BE2C (cell line): Measurements from ENCODE around the gene CD5L.

Source experiments
- DNase-seq: peaks from one replicate; pipeline ENCODE4 v3.0.0-alpha.2; 2020
- H3K27me3 ChIP-seq: fragments of 250-450 bp; sonication (Bioruptor Pico); 2 replicates; pipeline ENCODE4 v1.5.1; 2020; ENCODE audit warnings: mild to moderate bottlenecking
- H3K36me3 ChIP-seq: fragments of 250-450 bp; sonication (Bioruptor Pico); 2 replicates; pipeline ENCODE4 v1.5.1; 2020; ENCODE audit warnings: mild to moderate bottlenecking
- H3K4me1 ChIP-seq: fragments of 250-450 bp; sonication (Bioruptor Pico); 2 replicates; pipeline ENCODE4 v1.5.1; 2020
- H3K4me3 ChIP-seq: 2 replicates; pipeline ENCODE4 v1.5.1; 2011; ENCODE audit warnings: low read depth, low read length
- H3K9me3 ChIP-seq: fragments of 250-450 bp; sonication (Bioruptor Pico); 2 replicates; pipeline ENCODE4 v1.5.1; 2020
- TF ChIP-seq, protein P1 (sequence below): IDR thresholded peaks from 2 replicates; pipeline ENCODE4 v1.5.1; 2012; ENCODE audit warnings: mild to moderate bottlenecking, low read depth, low read length

Gene CD5L

DNA sequence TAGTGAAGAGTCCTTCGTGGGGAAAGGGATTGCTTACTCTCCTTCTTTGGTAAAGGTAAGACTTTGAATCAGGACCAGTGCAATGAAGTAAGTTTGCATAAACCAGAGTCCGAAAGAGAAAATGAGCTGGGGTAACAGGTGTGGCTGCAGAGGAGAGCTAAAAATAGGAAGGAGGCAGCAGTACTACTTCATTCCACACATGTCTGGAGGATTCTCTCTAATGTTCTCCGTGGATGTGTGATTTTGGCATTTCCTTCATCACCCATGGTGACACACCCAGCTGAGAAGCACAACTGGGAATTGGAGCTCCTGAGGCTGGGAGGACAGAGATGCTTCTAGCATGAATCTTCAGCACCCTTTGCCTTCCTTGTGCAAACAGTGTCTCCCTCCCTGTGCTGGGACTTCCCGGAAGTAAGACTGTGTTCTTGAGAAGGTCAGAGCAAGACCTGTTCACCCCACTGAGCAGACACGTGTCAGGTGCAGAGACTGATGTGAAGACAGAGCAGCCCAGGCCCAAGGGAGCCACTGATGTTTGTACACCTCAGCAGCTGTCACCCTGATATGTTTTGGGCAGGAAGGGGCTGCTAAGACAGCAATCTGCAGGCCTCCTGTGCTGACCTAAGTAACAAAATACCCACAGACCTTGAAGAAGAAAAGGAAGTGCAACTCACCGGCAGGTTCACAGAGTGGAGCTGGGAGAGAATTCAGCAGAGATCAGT is 35.0 kb downstream of the CD5L start:
- no peaks in the 10 kb centered on the region for H3K9me3 ChIP-seq
- no peak for DNase-seq
- no peaks in the 10 kb centered on the region for H3K4me1 ChIP-seq
- no peaks in the 10 kb centered on the region for H3K27me3 ChIP-seq
- TF ChIP-seq, protein P1, sequence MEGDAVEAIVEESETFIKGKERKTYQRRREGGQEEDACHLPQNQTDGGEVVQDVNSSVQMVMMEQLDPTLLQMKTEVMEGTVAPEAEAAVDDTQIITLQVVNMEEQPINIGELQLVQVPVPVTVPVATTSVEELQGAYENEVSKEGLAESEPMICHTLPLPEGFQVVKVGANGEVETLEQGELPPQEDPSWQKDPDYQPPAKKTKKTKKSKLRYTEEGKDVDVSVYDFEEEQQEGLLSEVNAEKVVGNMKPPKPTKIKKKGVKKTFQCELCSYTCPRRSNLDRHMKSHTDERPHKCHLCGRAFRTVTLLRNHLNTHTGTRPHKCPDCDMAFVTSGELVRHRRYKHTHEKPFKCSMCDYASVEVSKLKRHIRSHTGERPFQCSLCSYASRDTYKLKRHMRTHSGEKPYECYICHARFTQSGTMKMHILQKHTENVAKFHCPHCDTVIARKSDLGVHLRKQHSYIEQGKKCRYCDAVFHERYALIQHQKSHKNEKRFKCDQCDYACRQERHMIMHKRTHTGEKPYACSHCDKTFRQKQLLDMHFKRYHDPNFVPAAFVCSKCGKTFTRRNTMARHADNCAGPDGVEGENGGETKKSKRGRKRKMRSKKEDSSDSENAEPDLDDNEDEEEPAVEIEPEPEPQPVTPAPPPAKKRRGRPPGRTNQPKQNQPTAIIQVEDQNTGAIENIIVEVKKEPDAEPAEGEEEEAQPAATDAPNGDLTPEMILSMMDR = no peak
- no peak overlapping the region for H3K4me3 ChIP-seq
- H3K36me3 ChIP-seq = no peaks in the 10 kb centered on the region

DNA sequence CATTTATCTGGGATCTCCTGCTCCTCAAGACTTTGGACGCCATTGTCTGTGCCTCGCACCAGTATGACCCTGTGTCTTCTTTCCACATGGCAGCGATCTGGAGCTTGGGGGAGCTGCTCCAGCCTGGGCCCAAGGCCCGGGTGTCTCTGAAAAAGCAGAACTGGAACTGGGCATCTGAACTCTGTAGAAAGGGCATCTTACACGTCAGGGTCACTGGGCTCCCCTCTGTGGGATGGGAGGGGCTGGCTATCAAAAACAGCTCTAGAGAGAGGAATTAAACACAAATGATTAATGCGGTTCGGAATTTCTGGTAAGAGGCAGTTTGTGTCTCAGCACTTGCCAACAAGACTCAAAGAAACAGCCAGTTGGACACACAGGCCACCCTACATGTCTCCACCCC is 37.8 kb downstream of the CD5L start:
- DNase-seq = no peak
- H3K4me1 ChIP-seq = no peaks in the 10 kb centered on the region
- H3K36me3 ChIP-seq = no peaks in the 10 kb centered on the region
- no peaks in the 10 kb centered on the region for H3K27me3 ChIP-seq
- TF ChIP-seq, protein P1 = no peak
- H3K4me3 ChIP-seq = no peak overlapping the region
- H3K9me3 ChIP-seq = no peaks in the 10 kb centered on the region

DNA sequence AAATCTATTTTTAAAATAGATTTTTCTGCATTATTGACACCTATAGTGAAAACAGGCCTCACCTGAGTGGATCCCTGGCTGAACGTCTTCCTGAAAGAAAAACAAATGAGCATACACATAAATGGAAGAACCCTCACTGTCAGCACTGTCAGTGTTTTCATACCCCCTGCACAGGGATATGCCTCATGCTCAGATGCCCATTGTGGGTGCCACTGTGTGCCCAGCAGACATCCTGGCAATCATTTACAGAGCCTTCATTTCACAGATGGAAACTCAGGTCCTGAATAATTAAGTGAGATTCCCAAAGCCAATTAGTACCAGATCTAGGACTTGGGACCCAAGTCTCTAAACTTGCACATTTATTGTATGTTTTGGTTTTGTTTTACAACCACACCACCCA is 41.6 kb downstream of the CD5L start:
- no peaks in the 10 kb centered on the region for H3K27me3 ChIP-seq
- no peak overlapping the region for H3K4me3 ChIP-seq
- no peak for DNase-seq
- no peaks in the 10 kb centered on the region for H3K9me3 ChIP-seq
- H3K4me1 ChIP-seq = no peaks in the 10 kb centered on the region
- no peaks in the 10 kb centered on the region for H3K36me3 ChIP-seq
- TF ChIP-seq, protein P1 = no peak

DNA sequence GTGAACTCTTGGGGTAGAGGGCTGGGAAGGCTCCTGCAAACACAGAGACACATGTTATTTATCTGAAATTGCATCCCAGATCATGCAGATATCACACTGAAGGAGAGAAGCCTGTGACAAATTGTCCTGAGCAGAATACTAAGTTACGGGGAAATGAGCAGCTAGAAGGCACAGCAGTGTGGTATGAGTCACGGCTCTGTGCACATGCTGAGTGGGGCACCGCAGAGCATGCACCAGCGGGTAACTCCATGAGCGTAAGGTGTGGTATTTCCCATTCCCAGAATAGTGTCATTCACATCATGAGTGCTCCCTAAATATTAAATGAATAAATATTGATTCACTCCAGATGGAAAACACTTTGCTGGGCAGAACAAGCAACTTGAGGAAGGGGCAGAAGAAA is 43.4 kb downstream of the CD5L start:
- H3K4me3 ChIP-seq = no peak overlapping the region
- H3K4me1 ChIP-seq = no peaks in the 10 kb centered on the region
- no peaks in the 10 kb centered on the region for H3K36me3 ChIP-seq
- H3K27me3 ChIP-seq = no peaks in the 10 kb centered on the region
- H3K9me3 ChIP-seq = no peaks in the 10 kb centered on the region
- no peak for DNase-seq
- TF ChIP-seq, protein P1 = no peak

DNA sequence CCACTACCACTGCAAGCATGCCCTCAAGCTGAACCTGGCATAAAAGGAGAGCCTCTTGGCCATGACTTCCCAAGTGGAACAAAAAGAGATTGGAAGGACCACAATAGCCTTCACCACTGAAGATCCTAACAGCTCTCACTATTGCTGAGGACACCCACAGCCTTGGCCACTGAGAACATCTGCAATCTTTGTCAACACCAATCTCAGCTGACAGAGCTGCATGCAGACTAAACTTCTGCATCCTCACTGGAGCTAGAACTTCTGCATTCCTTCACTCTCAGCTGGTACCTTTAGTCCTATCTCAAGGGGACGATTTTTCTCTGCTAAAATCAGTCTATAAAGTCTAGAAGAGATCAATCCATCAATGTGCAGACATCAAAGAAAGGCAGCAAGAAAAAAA is 56.4 kb downstream of the CD5L start:
- Histone ChIP-seq H3K27me3 (no peaks in the 10 kb centered on the region), H3K4me1 (no peaks in the 10 kb centered on the region), H3K4me3 (no peak overlapping the region), H3K36me3 (no peaks in the 10 kb centered on the region), H3K9me3 (no peaks in the 10 kb centered on the region)
- TF ChIP-seq, protein P1 = no peak
- no peak for DNase-seq

DNA sequence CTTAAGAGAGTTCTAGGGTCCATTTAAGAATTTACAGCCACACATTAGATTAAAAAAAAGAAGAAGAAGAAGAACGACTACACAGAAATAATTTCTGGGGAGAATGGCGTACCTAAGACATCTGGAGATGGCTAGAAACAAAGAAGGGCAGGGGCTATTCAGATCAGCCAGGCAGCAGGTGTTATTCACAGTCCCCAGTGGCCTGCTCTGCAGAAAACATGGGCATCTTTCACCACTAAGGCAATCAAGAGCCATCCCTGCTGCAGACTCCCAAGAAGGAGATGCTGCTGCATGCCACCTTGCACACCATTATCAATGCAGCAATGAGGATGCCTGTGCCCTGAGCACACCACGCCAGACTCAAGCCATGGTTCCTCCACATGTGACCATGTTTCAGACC is 56.8 kb downstream of the CD5L start:
- Histone ChIP-seq H3K9me3 (no peaks in the 10 kb centered on the region), H3K36me3 (no peaks in the 10 kb centered on the region), H3K4me1 (no peaks in the 10 kb centered on the region), H3K4me3 (no peak overlapping the region), H3K27me3 (no peaks in the 10 kb centered on the region)
- no peak for DNase-seq
- TF ChIP-seq, protein P1 = no peak
